HL-60/S4 (cell line): ENCODE data around the gene ERCC6.

Experiments used
- in situ Hi-C: fragments of 300-500 bp; cut with MboI; formaldehyde crosslinking; loops from 2 replicates; pipeline ENCODE4 v1.14.3; 2022; ENCODE audit warnings: low sequenced_read_pairs

ERCC6 gene

DNA sequence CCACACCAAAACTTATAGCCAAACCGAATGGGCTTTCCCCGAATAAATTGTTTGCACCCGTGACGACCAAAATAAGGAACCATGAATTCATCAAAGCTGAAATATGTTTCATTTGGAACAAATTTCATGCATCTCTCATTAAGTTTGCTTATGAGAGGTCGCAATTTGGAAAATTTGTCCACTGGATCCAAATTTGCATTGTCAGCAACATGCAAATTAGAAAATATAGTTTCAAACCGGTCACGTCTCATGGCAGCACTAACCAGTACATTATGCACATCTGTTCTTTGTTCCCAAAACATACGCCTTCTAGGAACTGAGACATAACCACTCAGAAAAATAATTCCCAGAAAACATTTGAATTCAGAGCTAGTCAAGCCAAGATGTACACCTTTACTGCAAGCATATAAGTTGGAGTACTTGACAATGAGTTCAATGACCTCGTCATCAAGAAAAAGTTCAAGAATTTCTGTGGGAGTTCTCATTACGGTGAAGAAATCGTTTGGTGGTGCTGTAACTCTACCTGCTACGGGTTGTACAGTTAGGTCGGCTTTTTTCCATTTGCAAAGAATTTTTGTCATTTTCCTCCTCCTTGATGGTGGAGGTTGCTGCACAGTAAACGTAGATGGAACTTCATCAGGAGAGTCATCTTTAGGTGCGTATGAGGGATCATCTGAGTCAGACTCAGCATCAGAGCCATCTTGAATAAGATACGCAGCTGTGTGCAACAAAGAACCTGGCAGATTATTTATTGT, 22.5 kb downstream of the ERCC6 start:
- in situ Hi-C loops = loop anchor here (10.0 to 25.0 kb wide), 3 partner anchors 529 to 962 kb away; no protein-coding TSS in a partner anchor

DNA sequence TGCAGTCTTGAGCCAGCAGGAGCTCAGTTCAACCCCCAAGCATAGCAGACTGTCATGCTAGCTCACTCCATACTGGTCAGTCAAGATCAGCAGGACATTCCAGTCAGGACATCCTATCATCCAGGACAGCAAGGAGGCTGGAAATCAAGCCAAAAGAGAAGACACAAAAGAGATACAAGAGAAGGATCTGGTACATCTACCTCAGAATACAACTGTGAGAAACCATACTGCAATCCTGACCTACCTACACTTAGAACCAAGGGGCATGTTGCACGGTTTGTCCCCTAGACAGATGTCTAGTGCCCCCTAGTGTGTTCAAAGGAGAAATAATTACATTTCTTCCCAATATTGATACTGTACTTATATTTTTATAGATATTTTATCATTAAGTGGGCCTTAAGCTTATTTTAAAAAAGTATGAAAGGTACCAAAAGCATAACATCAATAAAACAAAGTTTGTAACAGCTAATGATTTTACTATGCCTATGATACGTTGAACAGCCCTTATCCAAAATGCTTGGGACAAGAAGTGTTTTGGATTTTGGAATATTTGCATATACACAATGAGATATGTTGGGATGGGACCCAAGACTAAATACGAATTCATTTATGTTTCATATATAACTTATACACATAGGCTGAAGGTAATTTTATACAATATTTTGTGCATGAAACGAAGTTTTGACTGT, 26.7 kb downstream of the ERCC6 start:
- in situ Hi-C loops = loop anchor here (10.0 to 25.0 kb wide), 3 partner anchors 525 to 957 kb away; no protein-coding TSS in a partner anchor

DNA sequence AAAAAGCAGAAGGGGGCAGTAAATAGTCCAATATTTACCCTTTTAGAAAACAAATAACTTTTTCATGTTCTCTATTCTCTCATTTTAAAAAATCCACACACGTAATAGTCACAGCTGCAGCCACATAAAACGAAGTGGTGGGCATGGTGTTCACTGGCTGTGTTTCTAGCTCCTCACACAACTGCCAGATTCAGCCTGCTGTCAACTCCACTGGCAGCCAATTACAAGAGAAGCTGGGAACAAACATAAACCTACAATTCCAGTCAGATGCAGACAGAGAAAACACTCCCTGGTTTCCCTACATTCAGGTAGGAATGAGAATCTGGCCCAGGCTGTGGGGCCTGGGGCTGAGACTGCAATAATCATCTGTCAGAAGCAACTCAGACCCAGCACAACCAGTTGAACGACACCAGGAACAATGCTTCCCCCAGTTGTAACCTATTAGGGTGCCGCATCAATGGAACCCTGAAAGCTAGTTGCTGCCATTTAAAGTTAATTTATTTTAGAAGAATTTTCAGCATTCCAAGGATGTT, 29.1 kb downstream of the ERCC6 start:
- in situ Hi-C loops = loop anchor here (10.0 to 25.0 kb wide), 3 partner anchors 523 to 955 kb away; no protein-coding TSS in a partner anchor

DNA sequence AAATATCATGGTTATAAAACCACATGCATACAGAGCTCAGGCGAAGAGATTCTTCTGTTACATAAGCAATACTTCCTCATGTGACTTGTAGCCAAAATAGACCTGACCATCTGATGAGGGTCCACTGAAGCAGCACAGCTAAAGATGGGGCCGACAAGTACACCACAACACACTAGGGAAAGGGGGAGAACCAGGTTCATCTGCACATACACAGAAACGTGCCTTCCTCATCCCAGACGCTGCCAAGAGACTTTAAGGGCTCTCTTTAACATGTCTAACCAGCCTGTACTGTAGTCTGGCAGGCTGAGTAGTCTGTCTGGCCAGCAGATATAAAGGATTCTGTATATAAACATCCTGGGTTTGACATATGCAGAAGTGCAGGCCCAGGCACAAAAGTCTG, 30.3 kb downstream of the ERCC6 start:
- in situ Hi-C loops = loop anchor here (25.0 kb wide), 2 partner anchors 521 to 846 kb away; no protein-coding TSS in a partner anchor

DNA sequence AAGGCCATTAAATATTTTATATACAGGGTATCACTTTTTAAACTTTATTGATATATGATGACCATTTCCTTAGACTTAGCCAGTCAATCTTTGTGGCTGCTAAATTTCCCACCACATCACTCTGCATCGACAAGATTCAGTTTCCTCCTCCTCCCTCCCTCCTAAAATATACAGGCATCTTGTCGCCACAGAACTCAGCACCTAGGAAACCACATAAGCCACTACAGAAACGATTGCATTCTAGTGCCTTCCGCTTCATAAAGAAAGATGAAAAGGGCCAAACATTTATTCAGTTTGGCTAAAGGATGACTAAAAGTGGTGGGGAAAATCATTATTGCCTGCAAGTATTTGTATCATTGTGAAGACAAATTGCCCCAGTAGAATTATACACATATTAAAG, 30.7 kb downstream of the ERCC6 start:
- in situ Hi-C loops = loop anchor here (25.0 kb wide), 2 partner anchors 521 to 846 kb away; no protein-coding TSS in a partner anchor

DNA sequence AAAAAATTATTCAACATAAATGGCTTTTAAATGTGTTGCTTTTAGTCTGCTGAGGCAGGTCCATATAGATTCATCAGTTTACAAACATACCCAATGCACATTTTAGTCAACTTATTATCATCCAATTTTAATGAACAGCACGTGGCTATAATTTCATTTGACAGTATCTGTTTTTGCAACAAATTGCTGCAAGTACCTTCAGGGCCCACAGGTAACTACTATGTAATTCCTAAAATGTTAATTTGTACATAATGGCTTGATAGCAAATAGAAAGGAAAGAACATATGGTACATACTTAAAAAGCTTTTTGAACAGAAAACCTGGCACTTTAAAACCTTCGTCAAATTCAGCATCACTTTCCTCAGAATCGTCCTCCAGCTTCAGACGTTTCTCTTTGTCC, 33.3 kb downstream of the ERCC6 start:
- in situ Hi-C loops = loop anchor here (25.0 kb wide), 2 partner anchors 518 to 843 kb away; no protein-coding TSS in a partner anchor

DNA sequence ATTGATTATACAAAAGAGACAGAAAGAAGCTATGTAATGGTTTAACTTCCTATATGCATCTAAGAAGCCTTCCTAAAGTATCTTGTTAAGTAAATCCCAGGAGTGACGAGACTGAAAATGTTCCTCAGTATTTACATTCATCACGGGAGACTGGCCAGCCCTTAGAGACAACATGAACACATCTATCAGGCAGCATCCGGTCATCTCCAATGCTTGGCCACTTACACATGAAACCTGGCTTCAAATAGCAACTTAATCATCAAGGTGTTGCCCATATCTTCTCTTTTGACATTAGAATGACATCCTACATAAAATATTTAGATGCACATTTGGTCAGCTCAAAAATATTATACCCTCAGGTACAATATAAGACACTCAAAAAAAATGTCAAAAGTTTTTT, 33.8 kb downstream of the ERCC6 start:
- in situ Hi-C loops = loop anchor here (25.0 kb wide), 2 partner anchors 518 to 843 kb away; no protein-coding TSS in a partner anchor

DNA sequence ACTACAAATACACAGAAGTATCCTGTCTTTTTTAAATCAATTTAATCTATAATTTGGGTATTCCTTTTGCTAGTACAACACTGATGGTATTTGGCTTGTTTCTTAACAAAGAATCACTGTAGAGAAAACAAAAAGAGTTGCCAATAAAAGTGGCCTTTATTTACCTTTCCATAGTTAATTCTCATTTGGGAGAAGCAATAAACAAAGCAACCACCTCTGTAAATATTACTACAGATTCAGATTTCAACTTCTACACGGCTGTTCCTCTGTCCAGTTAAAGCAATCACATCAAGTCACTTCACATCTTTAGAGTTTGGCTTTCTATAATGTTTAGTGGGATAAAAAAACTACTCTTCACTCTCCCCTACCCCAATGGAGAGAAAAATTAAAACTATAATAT, 34.4 kb downstream of the ERCC6 start:
- in situ Hi-C loops = loop anchor here (25.0 kb wide), 2 partner anchors 517 to 842 kb away; no protein-coding TSS in a partner anchor

DNA sequence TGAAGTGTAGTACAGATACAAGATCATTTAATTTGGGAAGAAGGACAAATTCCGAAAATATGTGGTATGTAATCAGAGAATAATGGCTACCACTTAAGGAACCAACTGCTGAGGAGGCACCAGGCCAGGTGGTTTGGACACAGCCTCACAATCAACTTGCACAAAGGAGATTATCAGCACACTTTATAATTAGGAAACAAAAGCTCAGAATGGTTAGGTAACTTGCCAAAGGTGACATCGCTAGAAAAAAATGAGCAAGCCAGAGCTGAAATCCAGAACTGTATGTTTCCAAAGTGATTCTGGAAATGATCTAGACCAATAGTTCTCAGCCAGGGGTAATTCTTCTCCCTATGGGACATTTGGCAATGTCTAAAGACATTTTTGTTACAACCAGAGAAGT, 36.6 kb downstream of the ERCC6 start:
- in situ Hi-C loops = loop anchor here (25.0 kb wide), 2 partner anchors 515 to 840 kb away; no protein-coding TSS in a partner anchor

DNA sequence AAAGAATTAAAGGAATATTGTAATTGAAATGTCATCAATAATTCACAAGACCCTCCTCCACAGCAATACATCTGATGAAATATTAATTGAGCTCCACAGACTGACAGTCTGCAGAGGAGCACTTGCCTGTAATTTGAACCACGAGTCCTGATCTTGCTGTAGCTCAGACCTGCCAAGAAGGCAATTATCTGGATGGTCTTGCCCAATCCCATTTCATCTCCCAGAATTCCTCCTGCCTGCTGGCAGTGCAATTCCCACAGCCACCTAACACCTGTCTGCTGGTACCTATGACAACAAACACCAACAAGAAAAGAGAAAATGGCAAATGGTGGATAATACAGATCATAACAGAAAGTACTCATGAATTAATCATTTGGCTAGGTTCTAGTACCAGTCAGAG, 38.5 kb downstream of the ERCC6 start:
- in situ Hi-C loops = loop anchor here (25.0 kb wide), 2 partner anchors 513 to 838 kb away; no protein-coding TSS in a partner anchor

DNA sequence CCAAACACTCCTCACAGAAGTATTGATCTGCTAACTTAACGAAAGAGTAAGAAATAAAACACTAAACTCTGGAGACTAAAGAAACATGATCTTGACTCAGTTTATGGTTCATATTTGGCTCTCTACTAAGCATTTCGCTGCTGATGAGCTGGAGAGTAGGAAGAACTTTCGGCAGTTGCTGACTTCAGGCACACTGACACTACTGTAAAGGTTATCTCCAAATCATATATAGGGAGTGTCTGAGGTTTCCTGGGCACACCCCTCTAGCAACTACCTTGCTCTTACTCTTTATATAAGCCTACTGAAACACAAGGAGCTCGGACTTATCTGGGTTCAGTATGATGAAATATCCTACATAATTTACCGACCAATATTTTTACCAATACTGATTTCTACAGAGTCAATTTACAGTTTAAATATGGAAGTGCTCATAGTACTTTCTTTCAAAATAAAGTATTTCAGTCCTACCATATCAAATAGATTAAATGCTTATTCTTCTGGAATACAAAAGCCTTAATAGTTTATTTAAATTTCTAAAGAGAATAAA, 39.5 kb downstream of the ERCC6 start:
- in situ Hi-C loops = no loop called here

DNA sequence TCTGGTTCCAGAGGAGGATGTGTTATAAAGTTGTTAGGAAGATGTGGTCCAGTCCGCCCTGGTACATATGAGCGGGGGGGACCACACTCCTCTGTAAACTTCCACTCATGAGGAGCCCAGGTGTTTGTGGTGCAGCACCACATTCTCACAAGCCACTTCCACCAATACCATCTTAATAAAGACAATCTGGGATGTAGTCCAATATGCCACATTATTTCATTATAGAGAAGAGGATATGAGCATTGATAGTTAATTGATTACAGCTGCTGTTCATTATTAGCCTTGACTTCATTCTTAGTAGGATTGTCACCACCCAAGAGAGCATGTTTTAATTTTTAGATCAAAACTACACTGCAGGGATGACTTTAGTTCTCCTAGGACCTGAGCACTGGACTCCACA, 40.5 kb downstream of the ERCC6 start:
- in situ Hi-C loops = no loop called here

DNA sequence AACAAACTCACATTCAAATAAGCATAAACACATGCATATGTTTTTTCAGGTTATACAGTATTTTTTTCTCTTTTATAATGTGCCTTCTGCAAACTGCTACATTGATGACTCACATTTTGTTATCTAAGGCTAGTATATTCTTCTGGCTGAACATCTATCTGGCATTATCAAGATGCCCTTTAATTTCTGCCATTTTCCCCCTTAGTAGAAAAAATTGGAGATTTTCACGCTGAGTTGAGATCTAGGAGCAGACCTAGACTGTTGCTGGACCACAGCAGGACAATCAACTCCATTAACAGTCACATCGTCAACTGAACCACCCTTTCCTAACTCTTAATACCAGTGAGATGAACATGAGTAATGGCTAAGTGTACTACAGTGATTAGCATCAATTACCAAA, 41.6 kb downstream of the ERCC6 start:
- in situ Hi-C loops = no loop called here

DNA sequence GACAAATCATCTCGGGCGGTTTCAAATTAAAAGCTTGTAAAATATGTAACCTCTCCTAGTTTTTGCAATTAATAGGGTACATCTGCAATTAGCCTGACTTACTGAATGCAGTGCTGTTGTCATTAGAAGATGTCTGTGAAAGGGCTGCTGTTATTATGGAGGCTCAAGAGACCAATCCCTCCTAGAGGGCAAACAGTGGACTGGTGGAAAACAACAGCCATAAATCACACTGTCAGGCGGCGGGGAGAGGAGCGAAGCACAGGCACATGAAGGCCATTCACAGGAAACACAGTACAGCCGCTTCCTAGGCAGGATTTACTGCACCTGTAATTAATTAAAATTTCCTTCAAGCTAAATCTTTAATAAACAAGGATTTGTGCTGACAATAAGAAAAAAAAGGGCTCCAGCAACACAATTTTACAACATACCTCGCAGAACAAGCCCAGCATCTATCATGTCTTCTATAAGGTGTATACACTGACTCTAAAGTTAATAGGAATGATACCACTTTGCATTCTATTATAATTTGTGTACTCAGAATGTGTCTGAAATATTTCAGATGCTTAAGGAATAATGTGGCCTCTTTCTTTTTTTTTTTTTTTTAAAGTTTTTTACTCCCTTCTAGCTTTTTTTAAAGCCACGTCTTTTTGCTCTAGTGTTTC, 50.7 kb downstream of the ERCC6 start:
- in situ Hi-C loops = no loop called here

DNA sequence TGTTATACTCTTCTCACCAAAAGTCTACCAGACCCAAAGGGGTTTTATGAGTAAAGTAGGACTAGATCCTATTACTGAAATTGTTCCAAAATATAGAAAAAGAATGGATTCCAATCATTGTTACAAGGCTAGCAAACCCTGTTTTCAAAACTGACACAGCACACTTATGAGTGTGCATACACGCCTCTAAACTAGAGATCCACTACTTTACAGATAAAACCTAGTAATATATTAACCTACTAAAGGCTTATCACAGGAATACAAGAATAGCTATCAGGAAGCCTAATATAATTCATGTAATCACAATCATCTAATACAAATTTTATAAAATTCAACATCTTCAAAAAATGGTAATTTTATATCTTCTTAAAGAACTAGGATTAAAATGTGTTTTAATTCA, 52.2 kb downstream of the ERCC6 start:
- in situ Hi-C loops = no loop called here

DNA sequence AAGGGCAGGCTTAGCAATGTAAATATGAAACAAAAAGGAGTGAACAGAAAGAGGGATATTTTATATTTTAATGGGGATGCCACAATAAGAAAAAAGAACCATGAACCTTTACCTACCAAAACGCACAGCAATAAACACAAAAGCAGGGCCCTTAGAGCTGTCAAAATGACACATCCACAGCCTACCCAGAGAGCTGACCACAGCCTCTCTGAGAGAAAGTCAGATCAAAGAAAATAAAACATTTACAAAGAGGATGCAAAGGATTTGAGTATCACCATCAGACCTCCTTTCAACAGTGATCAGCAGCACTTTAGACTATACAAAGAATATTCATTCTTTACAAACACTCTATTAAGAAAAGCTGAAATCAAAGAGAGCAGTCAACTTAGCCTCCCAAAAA, 52.9 kb downstream of the ERCC6 start:
- in situ Hi-C loops = no loop called here

DNA sequence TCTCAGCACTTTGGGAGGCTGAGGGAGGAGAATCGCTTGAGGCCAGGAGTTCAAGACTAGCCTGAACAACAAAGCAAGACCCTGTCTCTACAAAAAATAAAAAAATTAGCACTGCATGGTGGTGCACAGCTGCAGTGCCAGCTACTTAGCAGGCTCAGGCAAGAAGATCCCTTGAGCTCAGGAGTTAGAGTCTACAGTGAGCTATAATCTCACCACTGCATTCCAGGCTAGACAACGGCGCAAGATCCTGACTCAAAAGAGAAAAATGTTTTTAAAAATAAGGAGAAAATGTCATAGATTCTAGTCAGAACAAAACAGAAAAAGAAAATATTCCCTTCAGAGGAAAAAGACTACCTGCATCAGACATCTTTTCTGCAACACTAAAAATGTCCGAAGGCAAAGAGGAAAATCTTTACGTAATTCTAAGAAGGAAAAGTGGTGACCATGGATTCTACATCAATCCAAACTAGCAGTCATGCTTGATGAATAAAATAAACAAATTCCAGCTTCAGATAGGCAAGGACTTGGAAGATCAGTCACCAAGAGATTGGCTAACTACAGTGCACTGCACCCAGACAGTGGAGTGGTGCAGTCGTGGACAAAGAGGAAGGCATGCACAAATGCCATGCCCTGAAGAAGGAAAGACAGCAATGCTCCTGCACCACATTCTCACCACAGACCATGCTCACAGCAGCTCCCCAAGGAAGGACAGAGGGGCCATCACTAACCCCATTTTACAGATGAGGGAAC, 54.3 kb downstream of the ERCC6 start:
- in situ Hi-C loops = no loop called here

DNA sequence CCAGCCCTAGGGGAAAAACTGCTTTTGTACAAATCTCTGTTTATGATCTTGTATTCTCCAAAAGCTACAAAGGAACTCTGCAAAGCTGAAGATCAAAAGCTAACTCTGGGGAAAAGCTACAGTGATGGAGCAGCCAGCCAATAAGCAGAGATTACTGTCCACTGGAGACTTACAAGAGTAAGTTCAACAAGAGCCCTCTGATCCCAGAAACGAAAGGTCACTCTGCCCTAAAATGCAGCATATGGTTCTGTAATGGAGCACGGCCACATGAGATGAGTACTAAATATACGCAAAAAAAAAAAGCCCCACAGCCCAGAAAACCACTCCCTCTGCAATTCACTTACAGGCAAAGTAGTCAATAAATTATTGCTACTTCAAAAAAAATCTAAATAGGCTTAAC, 60.1 kb downstream of the ERCC6 start:
- in situ Hi-C loops = no loop called here

DNA sequence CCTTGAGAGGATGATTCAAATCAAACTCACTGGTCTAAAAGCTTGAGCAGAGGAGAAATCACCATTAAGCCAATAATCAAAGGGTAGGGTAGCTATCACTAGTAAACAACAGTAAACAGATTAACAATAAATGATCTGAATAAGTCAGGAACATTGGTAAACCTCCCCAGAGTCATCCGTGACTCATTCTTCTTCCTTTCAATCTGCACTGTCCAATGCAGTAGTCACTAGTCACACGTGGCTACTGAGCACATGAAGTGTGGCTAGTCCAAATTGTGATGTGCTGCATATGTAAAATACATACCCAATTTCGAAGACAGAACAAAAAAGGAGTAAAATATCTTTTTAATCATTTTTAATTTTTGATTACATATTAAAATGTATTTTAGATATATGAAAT, 64.0 kb downstream of the ERCC6 start:
- in situ Hi-C loops = no loop called here

DNA sequence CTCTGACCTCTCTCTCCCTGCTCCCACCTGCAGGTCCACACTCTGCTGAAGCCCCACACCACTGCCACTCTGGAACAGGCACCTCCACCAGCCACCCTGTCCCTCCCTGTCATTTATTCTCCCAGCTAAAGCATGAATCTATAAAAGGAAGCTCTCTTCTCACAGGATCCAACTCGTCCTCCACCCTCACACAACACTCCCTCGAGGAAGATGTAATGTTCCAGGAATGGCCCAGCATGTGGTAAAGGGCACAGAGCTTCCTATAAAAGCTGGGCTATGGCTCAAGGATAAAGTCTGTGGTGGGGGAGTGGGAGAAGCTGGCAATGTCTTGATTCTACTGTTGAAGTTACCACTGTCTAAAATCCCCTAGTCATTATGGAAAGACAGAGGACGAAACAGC, 67.4 kb downstream of the ERCC6 start:
- in situ Hi-C loops = no loop called here
